Measurements from ENCODE around the gene TMED8.
"Not testable (repeated sequence)": the region's sequence is repeated elsewhere in the genome, so short reads cannot be mapped to it uniquely, and the experiment has no call there.

Gene TMED8

GRCh38 chr14:77364146-77364545, 12.7 kb downstream of the TMED8 start:
- DNase-seq (ENCODE audit: low read depth, low spot score) = no peak

- no peak for DNase-seq (ENCODE audit: low read depth, low spot score)
Measured at GRCh38 chr14:77359626-77360025, 17.3 kb downstream of the TMED8 start.

- no peak for DNase-seq (ENCODE audit: low read depth, low spot score)
Measured at GRCh38 chr14:77356899-77357298, 20.0 kb downstream of the TMED8 start.

- DNase-seq (ENCODE audit: low read depth, low spot score) = no peak
Measured at GRCh38 chr14:77355811-77356210, 21.1 kb downstream of the TMED8 start.

- DNase-seq (ENCODE audit: low read depth, low spot score) = no peak
Measured at GRCh38 chr14:77353469-77354141, 23.3 kb downstream of the TMED8 start.

- DNase-seq (ENCODE audit: low read depth, low spot score) = no peak
Measured at GRCh38 chr14:77347751-77348150, 29.1 kb downstream of the TMED8 start.

GRCh38 chr14:77346495-77346894, 30.4 kb downstream of the TMED8 start:
- no peak for DNase-seq (ENCODE audit: low read depth, low spot score)

GRCh38 chr14:77344377-77344996, 32.4 kb downstream of the TMED8 start:
- DNase-seq (ENCODE audit: low read depth, low spot score) = no peak

GRCh38 chr14:77343662-77344061, 33.2 kb downstream of the TMED8 start:
- DNase-seq (ENCODE audit: low read depth, low spot score) = no peak

GRCh38 chr14:77342726-77343397, 34.0 kb downstream of the TMED8 start:
- DNase-seq (ENCODE audit: low read depth, low spot score) = no peak

GRCh38 chr14:77340389-77340788, 36.5 kb downstream of the TMED8 start:
- DNase-seq (ENCODE audit: low read depth, low spot score) = no peak

GRCh38 chr14:77339407-77339806, 37.5 kb downstream of the TMED8 start:
- no peak for DNase-seq (ENCODE audit: low read depth, low spot score)

GRCh38 chr14:77338302-77338701, 38.6 kb downstream of the TMED8 start:
- DNase-seq (ENCODE audit: low read depth, low spot score) = no peak

- no peak for DNase-seq (ENCODE audit: low read depth, low spot score)
Measured at GRCh38 chr14:77337880-77338279, 39.0 kb downstream of the TMED8 start.

- not testable (repeated sequence) for DNase-seq (ENCODE audit: low read depth, low spot score)
Measured at GRCh38 chr14:77337255-77337654, 39.6 kb downstream of the TMED8 start.

- no peak for DNase-seq (ENCODE audit: low read depth, low spot score)
Measured at GRCh38 chr14:77335576-77335975, 41.3 kb downstream of the TMED8 start.

- DNase-seq (ENCODE audit: low read depth, low spot score) = no peak
Measured at GRCh38 chr14:77329872-77330271, 47.0 kb downstream of the TMED8 start.

GRCh38 chr14:77327111-77327510, 49.8 kb downstream of the TMED8 start:
- no peak for DNase-seq (ENCODE audit: low read depth, low spot score)

GRCh38 chr14:77325746-77326094, 51.2 kb downstream of the TMED8 start:
- no peak for DNase-seq (ENCODE audit: low read depth, low spot score)

GRCh38 chr14:77324816-77325745, 51.8 kb downstream of the TMED8 start:
- DNase-seq (ENCODE audit: low read depth, low spot score) = no peak

- no peak for DNase-seq (ENCODE audit: low read depth, low spot score)
Measured at GRCh38 chr14:77324289-77324688, 52.6 kb downstream of the TMED8 start.

GRCh38 chr14:77323571-77323970, 53.3 kb downstream of the TMED8 start:
- no peak for DNase-seq (ENCODE audit: low read depth, low spot score)
